AG04449 (cell line): ENCODE results near the gene FAAP100.

ENCODE experiments used
- CTCF ChIA-PET: fragments of 350-600 bp; formaldehyde crosslinking; extraction: SDS; loops from one replicate; lab custom pipeline; 2021; ENCODE audit warnings: antibody characterized with exemption; lab: Yijun Ruan, JAX
- POLR2A ChIA-PET: fragments of 400-600, 350-600 bp; formaldehyde crosslinking; extraction: SDS; loops from one replicate; lab custom pipeline; 2020; ENCODE audit warnings: antibody characterized with exemption, inconsistent platforms; lab: Yijun Ruan, JAX
- DNase-seq: peaks from one replicate; pipeline ENCODE4 v3.0.0-alpha.2; 2010; ENCODE audit warnings: low read depth, low spot score
- H3K4me3 ChIP-seq: 2 replicates; pipeline ENCODE4 v1.5.1; 2011; ENCODE audit warnings: low read depth, mild to moderate bottlenecking, control low read depth, low read length
- TF ChIP-seq, protein P1 (sequence below): IDR thresholded peaks from one replicate; pipeline ENCODE4 v1.5.1; 2011; ENCODE audit warnings: mild to moderate bottlenecking, moderate library complexity, low read length, control low read depth, inconsistent platforms; ENCODE audit not compliant: insufficient read depth; ENCODE audit errors: missing control alignments

FAAP100 gene

GRCh38 chr17:81578561-81579225 lies 26.5 kb upstream of the FAAP100 start:
- no peak for DNase-seq
- ChIA-PET CTCF (interaction anchor here (1.4 to 9.1 kb wide), 3 partner anchors 12 to 23 kb away, joined by 3 to 90 read pairs (median 54); no protein-coding TSS in a partner anchor), POLR2A (interaction anchor here (0.9 to 3.4 kb wide), 4 partner anchors 11 to 23 kb away, joined by 3 to 32 read pairs (median 15); no protein-coding TSS in a partner anchor)
- no peak overlapping the region for H3K4me3 ChIP-seq
- TF ChIP-seq, protein P1, sequence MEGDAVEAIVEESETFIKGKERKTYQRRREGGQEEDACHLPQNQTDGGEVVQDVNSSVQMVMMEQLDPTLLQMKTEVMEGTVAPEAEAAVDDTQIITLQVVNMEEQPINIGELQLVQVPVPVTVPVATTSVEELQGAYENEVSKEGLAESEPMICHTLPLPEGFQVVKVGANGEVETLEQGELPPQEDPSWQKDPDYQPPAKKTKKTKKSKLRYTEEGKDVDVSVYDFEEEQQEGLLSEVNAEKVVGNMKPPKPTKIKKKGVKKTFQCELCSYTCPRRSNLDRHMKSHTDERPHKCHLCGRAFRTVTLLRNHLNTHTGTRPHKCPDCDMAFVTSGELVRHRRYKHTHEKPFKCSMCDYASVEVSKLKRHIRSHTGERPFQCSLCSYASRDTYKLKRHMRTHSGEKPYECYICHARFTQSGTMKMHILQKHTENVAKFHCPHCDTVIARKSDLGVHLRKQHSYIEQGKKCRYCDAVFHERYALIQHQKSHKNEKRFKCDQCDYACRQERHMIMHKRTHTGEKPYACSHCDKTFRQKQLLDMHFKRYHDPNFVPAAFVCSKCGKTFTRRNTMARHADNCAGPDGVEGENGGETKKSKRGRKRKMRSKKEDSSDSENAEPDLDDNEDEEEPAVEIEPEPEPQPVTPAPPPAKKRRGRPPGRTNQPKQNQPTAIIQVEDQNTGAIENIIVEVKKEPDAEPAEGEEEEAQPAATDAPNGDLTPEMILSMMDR, result no peak

DNA sequence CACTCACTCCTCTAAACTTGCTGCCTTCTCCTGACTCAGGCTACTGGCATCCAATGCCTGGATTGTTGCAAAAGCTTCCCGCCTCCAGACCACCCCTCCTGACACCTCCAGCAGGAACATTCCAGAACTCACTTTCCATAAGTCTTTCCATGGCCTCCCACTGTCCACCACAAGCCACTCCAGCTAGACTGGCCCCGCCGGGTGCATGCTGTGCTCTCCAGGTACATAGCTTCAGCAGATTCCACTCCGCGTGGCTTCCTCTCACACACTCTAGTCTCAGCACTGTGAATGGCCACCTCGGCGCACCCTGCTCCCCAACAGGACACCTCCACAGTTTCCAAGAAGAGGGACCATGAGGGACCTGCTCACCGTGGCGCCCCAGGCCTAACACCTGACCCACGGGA lies 25.9 kb upstream of the FAAP100 start:
- ChIA-PET POLR2A (interaction anchor here (0.9 to 3.4 kb wide), 3 partner anchors 11 to 55 kb away, joined by 3 to 32 read pairs (median 4); no protein-coding TSS in a partner anchor), CTCF (interaction anchor here (1.0 to 9.1 kb wide), 4 partner anchors 9 to 59 kb away, joined by 4 to 90 read pairs (median 29); no protein-coding TSS in a partner anchor)
- TF ChIP-seq, protein P1, result no peak
- H3K4me3 ChIP-seq, result no peak overlapping the region
- DNase-seq, result no peak

DNA sequence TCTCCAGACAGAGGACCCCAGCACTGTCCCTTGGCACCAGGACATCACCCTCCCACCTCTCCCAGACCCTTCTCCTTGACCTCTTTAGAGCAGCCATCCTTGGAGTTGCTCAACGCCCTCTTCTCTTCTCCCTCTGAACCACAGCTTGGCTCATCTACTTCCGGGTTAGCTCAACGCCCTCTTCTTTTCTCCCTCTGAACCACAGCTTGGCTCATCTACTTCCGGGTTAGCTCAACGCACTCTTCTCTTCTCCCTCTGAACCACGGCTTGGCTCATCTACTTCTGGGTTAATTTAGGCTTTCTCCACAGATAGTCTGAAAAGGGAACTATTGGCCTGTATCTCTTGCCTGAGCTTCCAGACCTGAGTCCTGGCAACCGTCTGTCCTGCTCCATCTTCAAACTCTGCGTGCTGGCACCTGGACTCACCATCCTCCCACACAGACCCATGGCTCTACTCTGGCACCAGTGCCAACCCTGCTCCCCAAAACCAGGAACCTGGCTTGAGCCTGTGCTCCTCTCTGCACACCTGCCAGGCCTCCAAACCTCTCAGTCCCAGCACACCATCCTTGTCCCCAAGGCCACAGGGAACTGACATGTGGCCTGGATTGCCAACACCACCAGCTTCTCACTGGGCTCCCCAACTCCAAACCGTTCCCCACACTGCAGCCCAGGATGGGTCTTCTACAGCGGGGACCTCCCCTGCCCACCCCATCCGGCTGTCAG lies 25.3 kb upstream of the FAAP100 start:
- CTCF ChIA-PET, result interaction anchor here (1.0 to 9.1 kb wide), 4 partner anchors 9 to 58 kb away, joined by 4 to 90 read pairs (median 29); no protein-coding TSS in a partner anchor

DNA sequence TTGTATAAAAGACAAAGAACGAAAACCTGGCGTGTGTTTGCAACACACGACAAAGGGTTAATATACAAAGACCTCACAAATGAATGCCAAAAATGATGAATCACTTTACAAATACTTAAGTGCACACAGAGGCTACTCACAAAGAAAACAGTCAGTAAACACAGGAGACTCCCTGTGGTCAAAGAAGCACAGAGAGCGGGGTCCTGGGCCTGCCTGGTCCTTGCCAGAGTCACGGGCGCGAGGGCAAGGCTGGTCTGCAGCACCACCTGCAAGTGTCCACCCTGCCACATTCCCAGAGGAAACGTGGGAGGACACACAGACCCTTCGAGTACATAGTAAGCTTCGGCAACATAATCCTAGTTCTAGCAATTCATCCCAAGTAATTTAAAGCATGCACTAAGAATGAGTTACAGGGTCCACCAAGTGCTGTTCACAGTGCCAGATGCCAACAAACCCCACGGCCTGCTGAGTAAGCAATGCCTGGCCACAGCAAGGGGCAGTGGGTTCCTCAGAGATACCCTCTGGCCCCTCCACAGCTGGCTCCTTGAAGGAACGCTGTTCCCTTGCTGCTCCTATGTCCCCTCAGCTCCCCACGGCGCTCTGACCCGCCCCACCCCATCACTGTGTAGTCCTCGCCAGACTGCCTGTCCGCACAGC lies 24.6 kb upstream of the FAAP100 start:
- TF ChIP-seq, protein P1, result peak; percentile 12
- DNase-seq, result no peak
- peak overlapping the region; percentile 27 for H3K4me3 ChIP-seq

More for the DNA sequence above, 25.3 kb upstream of the FAAP100 start:
- no peak overlapping the region for H3K4me3 ChIP-seq
- POLR2A ChIA-PET, result interaction anchor here (0.5 to 3.4 kb wide), 4 partner anchors 11 to 70 kb away, joined by 4 to 32 read pairs (median 6); partner anchors contain the start of gene FAAP100
- TF ChIP-seq, protein P1, result no peak
- DNase-seq, result no peak

DNA sequence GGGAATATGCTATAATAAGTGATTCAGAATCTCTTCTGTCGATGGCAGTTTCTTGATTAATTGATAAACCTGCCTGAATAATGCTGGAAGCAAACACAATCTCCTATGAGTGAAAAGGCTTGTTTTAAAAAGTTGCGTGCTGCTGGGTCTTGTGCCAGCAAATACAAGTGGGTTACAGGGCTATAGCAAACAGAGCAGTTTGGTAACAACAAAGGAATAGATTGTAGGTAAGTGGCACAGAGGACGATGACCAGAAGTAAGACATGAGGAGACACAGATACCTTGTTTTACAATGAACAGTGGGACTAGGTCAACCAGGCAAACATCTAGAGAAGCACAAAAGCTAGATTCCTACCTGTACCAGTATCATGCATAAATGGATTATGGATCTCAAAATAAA lies 23.7 kb upstream of the FAAP100 start:
- POLR2A ChIA-PET, result interaction anchor here (0.5 to 3.4 kb wide), 3 partner anchors 9 to 88 kb away, joined by 4 to 32 read pairs (median 6); partner anchors contain the start of gene FAAP100
- TF ChIP-seq, protein P1, result no peak
- no peak for DNase-seq
- H3K4me3 ChIP-seq, result no peak overlapping the region
- CTCF ChIA-PET, result interaction anchor here (0.6 to 6.4 kb wide), 2 partner anchors 9 to 25 kb away, joined by 3 to 54 read pairs; no protein-coding TSS in a partner anchor

More for the DNA sequence above, 24.6 kb upstream of the FAAP100 start:
- ChIA-PET POLR2A (interaction anchor here (0.5 to 3.4 kb wide), 4 partner anchors 10 to 69 kb away, joined by 4 to 32 read pairs (median 6); partner anchors contain the start of gene FAAP100), CTCF (interaction anchor here (0.6 to 9.1 kb wide), 6 partner anchors 10 to 58 kb away, joined by 3 to 90 read pairs (median 4); no protein-coding TSS in a partner anchor)
